ENCODE results near the gene C11orf58. TPM values are rescaled to one million over a fixed set of nuclear protein-coding genes. Genes with fewer than 3 reads are reported as not detected.

The C11orf58 gene
- total RNA-seq, 4 donors from 2014 or later, result 103 to 170 (median 134) TPM

DNA sequence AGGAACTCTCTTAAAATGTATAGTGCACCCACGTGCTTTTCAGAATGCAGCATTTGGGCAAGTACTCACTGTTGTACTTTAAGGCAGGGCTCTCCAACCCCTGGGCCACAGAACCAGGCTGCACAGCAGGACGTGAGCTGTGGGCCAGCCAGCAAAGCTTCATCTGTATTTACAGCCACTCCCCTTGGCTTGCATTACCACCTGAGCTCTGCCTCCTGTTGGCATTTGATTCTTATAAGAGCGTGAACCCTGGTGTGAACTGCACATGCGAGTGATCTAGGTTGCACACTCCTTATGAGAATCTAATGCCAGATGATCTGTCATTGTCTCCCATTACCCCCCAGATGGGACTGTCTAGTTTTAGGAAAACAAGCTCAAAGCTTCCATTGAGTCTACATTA, 3.0 kb downstream of the C11orf58 start:
- no peaks in the 10 kb centered on the region for H3K27me3 ChIP-seq
- TF ChIP-seq, protein P1, sequence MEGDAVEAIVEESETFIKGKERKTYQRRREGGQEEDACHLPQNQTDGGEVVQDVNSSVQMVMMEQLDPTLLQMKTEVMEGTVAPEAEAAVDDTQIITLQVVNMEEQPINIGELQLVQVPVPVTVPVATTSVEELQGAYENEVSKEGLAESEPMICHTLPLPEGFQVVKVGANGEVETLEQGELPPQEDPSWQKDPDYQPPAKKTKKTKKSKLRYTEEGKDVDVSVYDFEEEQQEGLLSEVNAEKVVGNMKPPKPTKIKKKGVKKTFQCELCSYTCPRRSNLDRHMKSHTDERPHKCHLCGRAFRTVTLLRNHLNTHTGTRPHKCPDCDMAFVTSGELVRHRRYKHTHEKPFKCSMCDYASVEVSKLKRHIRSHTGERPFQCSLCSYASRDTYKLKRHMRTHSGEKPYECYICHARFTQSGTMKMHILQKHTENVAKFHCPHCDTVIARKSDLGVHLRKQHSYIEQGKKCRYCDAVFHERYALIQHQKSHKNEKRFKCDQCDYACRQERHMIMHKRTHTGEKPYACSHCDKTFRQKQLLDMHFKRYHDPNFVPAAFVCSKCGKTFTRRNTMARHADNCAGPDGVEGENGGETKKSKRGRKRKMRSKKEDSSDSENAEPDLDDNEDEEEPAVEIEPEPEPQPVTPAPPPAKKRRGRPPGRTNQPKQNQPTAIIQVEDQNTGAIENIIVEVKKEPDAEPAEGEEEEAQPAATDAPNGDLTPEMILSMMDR (IDR thresholded peaks at IDR 0.05 in 4 of 5, conservative IDR thresholded peaks at IDR 0.05 in 1 of 5), result no peak
- TF ChIP-seq POLR2A (IDR thresholded peaks at IDR 0.05), result no peak
- peak overlapping the region in 2 of 4 donors; percentile 4 to 32 for H3K27ac ChIP-seq
- H3K9me3 ChIP-seq, result no peaks in the 10 kb centered on the region
- intact Hi-C loops (cut with DNase I; ENCODE audit: low total_unique reads) (no loop called here), in situ Hi-C loops (cut with MboI; ENCODE audit: low sequenced_read_pairs in 4 of 4) (no loop called here)
- DNase-seq (no peak), ATAC-seq (no peak)
- peak overlapping the region in 1 of 4 donors; percentile 9 for H3K4me3 ChIP-seq
- H3K4me1 ChIP-seq, result peaks cover 66 to 72% of the 10 kb centered on the region in 2 donors
- no peaks in the 10 kb centered on the region for H3K36me3 ChIP-seq

DNA sequence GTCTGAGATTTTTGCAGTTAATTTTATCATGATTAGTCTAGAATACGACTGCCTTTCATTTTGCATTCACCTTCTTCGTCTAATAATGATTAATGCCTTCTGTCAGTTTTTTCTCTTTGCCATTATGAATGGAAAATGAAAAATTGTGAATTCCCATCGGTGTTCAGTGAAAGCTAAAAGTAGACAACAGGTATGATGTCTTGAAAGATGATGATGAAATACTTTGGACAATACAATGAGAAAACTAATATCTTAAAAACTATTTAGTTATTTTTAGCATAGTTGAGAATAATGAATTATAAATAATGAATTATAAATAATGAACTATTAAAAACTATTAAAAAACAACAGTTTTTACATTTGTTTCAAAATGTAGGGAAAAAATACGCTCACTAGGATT, 5.0 kb downstream of the C11orf58 start:
- intact Hi-C loops (cut with DNase I; ENCODE audit: low total_unique reads), result no loop called here
- Histone ChIP-seq H3K9me3 (no peaks in the 10 kb centered on the region), H3K36me3 (peaks cover 0 to 11% of the 10 kb centered on the region in 2 donors), H3K4me3 (no peak overlapping the region), H3K27me3 (no peaks in the 10 kb centered on the region), H3K4me1 (peaks cover 81 to 84% of the 10 kb centered on the region in 2 donors), H3K27ac (no peak overlapping the region)
- no peak for ATAC-seq
- no peak for TF ChIP-seq POLR2A (IDR thresholded peaks at IDR 0.05)
- TF ChIP-seq, protein P1 (IDR thresholded peaks at IDR 0.05 in 4 of 5, conservative IDR thresholded peaks at IDR 0.05 in 1 of 5), result no peak
- in situ Hi-C loops (cut with MboI; ENCODE audit: low sequenced_read_pairs in 4 of 4), result no loop called here
- DNase-seq, result no peak

DNA sequence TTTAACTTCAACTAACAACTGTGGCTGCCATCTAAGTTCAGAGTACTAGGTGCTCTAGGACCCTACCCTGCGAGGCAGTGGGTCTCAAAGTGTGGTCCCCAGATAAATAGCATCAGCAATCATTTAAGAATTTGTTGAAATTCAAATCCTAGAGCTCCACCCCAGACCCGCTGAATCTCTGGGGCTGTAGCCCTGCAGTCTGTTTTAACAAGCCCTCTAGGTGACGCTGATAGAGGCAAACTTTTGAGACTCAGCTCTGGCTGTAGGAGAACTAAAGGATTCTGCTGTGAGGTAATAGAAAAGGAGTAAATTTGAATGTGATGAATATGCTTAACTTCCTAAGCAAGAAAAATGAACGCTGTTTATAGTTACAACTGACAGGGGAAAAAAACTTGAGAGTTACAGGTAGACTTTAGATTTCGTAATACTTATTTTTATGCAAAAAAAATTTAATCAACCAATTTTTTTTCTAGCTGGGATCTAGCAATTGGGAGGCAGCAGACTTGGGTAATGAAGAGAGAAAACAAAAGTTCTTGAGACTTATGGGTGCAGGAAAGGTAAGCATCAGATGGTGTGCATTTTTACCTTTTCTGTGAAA, 5.8 kb downstream of the C11orf58 start:
- H3K36me3 ChIP-seq, result peaks cover 0 to 17% of the 10 kb centered on the region in 2 donors
- intact Hi-C loops (cut with DNase I; ENCODE audit: low total_unique reads), result no loop called here
- H3K4me1 ChIP-seq, result peaks cover 81 to 84% of the 10 kb centered on the region in 2 donors
- no peak overlapping the region for H3K4me3 ChIP-seq
- DNase-seq, result no peak
- TF ChIP-seq POLR2A (IDR thresholded peaks at IDR 0.05), result no peak
- TF ChIP-seq, protein P1 (IDR thresholded peaks at IDR 0.05 in 4 of 5, conservative IDR thresholded peaks at IDR 0.05 in 1 of 5), result no peak
- no peaks in the 10 kb centered on the region for H3K27me3 ChIP-seq
- in situ Hi-C loops (cut with MboI; ENCODE audit: low sequenced_read_pairs in 4 of 4), result no loop called here
- H3K27ac ChIP-seq, result peak overlapping the region in 1 of 4 donors; percentile 66
- H3K9me3 ChIP-seq, result no peaks in the 10 kb centered on the region
- ATAC-seq, result no peak

DNA sequence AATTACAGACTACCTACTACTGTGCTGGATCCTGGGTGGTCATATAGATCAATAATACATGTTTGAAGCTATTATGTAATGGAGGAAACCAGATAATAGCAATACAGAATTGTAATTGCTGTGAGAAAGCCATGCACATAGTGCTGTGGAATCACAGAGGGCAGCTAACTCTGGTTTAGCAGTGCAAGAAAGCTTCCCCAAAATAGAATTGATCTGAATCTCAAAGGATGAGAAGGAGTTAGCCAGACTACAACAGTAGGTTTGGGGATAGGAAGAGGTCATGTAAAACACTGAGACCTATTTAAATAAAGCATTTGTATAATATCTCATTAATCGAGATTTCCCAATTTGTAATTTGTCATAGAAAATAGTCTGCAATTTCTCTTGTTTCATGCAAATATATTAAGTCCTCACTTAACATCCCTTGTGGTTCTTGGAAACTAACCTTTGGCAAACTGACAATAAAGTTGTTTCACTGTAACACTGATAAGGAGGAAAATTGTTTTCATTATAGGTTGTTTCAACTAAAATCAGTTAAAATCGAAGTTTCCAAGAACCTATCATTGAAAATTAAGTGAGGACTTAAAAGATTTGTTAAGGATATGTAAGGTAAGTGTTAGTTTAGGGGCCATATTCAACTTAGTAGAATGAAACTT, 7.6 kb downstream of the C11orf58 start:
- Histone ChIP-seq H3K9me3 (no peaks in the 10 kb centered on the region), H3K27ac (peak overlapping the region; percentile 45 to 73 (median 59)), H3K4me3 (no peak overlapping the region), H3K36me3 (peaks cover 0 to 36% of the 10 kb centered on the region in 2 donors), H3K27me3 (no peaks in the 10 kb centered on the region), H3K4me1 (peaks cover 64 to 66% of the 10 kb centered on the region in 2 donors)
- DNase-seq (no peak), ATAC-seq (no peak)
- TF ChIP-seq, protein P1 (IDR thresholded peaks at IDR 0.05 in 4 of 5, conservative IDR thresholded peaks at IDR 0.05 in 1 of 5), result no peak
- TF ChIP-seq POLR2A (IDR thresholded peaks at IDR 0.05), result no peak
- in situ Hi-C loops (cut with MboI; ENCODE audit: low sequenced_read_pairs in 4 of 4), result no loop called here
- intact Hi-C loops (cut with DNase I; ENCODE audit: low total_unique reads), result no loop called here
